Activated T-cell treated with anti-CD3 and anti-CD28 coated beads for 48 hours (primary cell): Measurements from ENCODE around the gene IL11RA.

Experiments
- DNase-seq: peaks from one replicate; pipeline ENCODE4 v3.0.0-alpha.2; 2020; ENCODE audit warnings: low read depth

The IL11RA gene

GRCh38 chr9:34651876-34652601, at the start of gene IL11RA:
Gene IL11RA, plus strand, starts transcription at chr9:34652185. Its CDS starts 3,033 bp downstream, at chr9:34655218.
- DNase-seq, result peak; percentile 64

GRCh38 chr9:34603610-34604231, 48.3 kb upstream of the IL11RA start:
- DNase-seq, result peak; percentile 71

- DNase-seq, result no peak
Observed at GRCh38 chr9:34606190-34606589, 45.8 kb upstream of the IL11RA start.

- no peak for DNase-seq
Observed at GRCh38 chr9:34606905-34607304, 45.1 kb upstream of the IL11RA start.

GRCh38 chr9:34607331-34607730, 44.7 kb upstream of the IL11RA start:
- DNase-seq, result no peak

GRCh38 chr9:34610434-34611206, 41.4 kb upstream of the IL11RA start:
- DNase-seq, result no peak

GRCh38 chr9:34611251-34611810, 40.7 kb upstream of the IL11RA start:
- DNase-seq, result no peak

- peak; percentile 89 for DNase-seq
Observed at GRCh38 chr9:34611811-34612787, 39.9 kb upstream of the IL11RA start, which contains the start of gene RPP25L. Gene RPP25L, minus strand, starts transcription at chr9:34612097. Its CDS starts 801 bp downstream, at chr9:34611296.

- DNase-seq, result peak; percentile 63
Observed at GRCh38 chr9:34612788-34613390, 39.1 kb upstream of the IL11RA start.

GRCh38 chr9:34615132-34615531, 36.9 kb upstream of the IL11RA start:
- no peak for DNase-seq

GRCh38 chr9:34620061-34620994, 31.7 kb upstream of the IL11RA start, which contains the start of gene DCTN3:
Gene DCTN3, minus strand, starts transcription at chr9:34620495. Its CDS starts 31 bp downstream, at chr9:34620464.
- DNase-seq, result peak; percentile 84

- DNase-seq, result no peak
Observed at GRCh38 chr9:34623374-34624235, 28.4 kb upstream of the IL11RA start.

GRCh38 chr9:34624475-34625185, 27.4 kb upstream of the IL11RA start:
- DNase-seq, result no peak

GRCh38 chr9:34625186-34625486, 26.8 kb upstream of the IL11RA start:
- no peak for DNase-seq

- DNase-seq, result no peak
Observed at GRCh38 chr9:34627716-34628655, 24.0 kb upstream of the IL11RA start.

- DNase-seq, result no peak
Observed at GRCh38 chr9:34628656-34629490, 23.1 kb upstream of the IL11RA start, which contains the start of gene ARID3C. Gene ARID3C, minus strand, starts transcription at chr9:34629066. Its CDS starts 1,052 bp downstream, at chr9:34628014.
